Activated CD4-positive, alpha-beta T cell treated with anti-CD3 and anti-CD28 coated beads, Interleukin-2, amount 10 ng/mL, durations not matched to agents 24 days and 14 days (primary cell): ENCODE data around the gene EFNB3. TPM values are rescaled to one million over a fixed set of nuclear protein-coding genes. Genes with fewer than 3 reads are reported as not detected.
A peak's percentile ranks its signal among the peaks of the same experiment; 100 is the strongest.

ENCODE experiments used
- DNase-seq: peaks from one replicate; pipeline ENCODE4 v3.0.0; 2022
- H3K27ac Mint-ChIP-seq: one replicate; pipeline ENCODE4 v1.8.0; 2022; ENCODE audit warnings: mild to moderate bottlenecking, mixed read lengths
- H3K27me3 Mint-ChIP-seq: one replicate; pipeline ENCODE4 v1.8.0; 2022; ENCODE audit warnings: mixed read lengths
- H3K36me3 Mint-ChIP-seq: one replicate; pipeline ENCODE4 v1.8.0; 2022; ENCODE audit warnings: low read depth, mild to moderate bottlenecking, mixed read lengths
- H3K4me1 Mint-ChIP-seq: one replicate; pipeline ENCODE4 v1.8.0; 2021; ENCODE audit warnings: mixed read lengths
- H3K4me3 Mint-ChIP-seq: one replicate; pipeline ENCODE4 v1.8.0; 2022; ENCODE audit warnings: mild to moderate bottlenecking, moderate library complexity, mixed read lengths
- H3K9me3 Mint-ChIP-seq: one replicate; pipeline ENCODE4 v1.8.0; 2021; ENCODE audit warnings: mixed read lengths
- intact Hi-C: fragments of 100-400 bp; cut with micrococcal nuclease; formaldehyde crosslinking; loops from one replicate; pipeline ENCODE4 v1.15.1; 2023
- total RNA-seq: library from RNA; stranded (reverse); gene quantifications from 2 replicates; pipeline ENCODE4 v1.2.3, GENCODE V29; 2022

The EFNB3 gene
- total RNA-seq, 1 donor from 2014 or later = not detected

DNA sequence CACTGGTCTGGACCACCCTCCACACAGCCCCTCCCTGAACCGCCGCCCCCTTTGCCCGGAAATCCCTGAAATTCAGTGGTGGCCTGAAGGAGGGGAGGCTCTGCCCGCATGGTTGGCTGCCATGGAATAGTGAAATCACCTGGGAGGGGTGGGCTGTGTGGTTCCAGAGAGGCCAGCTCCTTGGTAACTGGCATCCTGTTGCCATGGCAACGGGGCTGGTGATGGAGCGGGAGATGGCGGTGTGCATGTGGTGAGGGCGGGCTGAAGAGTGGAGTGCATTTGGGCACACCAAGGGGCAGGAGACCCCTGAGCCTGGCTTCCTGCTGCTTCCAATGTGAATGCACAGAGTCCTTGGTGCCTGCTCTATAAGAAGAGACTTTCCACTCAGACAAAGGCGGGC, 2.4 kb downstream of the EFNB3 start:
- H3K27me3 Mint-ChIP-seq = peaks cover 50% of the 10 kb centered on the region
- peaks cover 27% of the 10 kb centered on the region for H3K4me1 Mint-ChIP-seq
- no peak for DNase-seq
- H3K9me3 Mint-ChIP-seq = no peaks in the 10 kb centered on the region
- intact Hi-C loops = no loop called here
- no peak overlapping the region for H3K4me3 Mint-ChIP-seq
- peaks cover 9% of the 10 kb centered on the region for H3K36me3 Mint-ChIP-seq
- no peak overlapping the region for H3K27ac Mint-ChIP-seq

DNA sequence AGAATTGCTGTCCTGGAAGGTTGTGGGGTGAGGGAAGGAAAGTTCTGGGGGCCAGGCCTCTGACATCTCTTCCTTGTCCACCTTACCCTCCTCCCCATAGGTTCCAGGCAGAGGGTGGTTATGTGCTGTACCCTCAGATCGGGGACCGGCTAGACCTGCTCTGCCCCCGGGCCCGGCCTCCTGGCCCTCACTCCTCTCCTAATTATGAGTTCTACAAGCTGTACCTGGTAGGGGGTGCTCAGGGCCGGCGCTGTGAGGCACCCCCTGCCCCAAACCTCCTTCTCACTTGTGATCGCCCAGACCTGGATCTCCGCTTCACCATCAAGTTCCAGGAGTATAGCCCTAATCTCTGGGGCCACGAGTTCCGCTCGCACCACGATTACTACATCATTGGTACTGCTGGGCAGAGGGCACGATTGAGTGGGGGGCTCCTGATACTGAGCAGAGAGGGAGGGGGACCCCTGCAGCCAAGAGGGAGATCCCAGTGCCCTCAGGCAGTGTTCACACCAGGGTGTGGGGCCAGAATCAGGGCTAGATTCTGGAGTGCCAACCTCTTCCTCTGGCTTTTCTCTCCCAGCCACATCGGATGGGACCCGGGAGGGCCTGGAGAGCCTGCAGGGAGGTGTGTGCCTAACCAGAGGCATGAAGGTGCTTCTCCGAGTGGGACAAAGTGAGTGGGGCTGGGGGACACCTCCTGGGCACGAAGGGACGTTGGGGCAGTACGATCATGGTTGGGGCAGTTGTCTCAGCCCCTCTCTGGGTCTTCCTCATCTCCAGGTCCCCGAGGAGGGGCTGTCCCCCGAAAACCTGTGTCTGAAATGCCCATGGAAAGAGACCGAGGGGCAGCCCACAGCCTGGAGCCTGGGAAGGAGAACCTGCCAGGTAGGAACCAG, 3.1 kb downstream of the EFNB3 start:
- DNase-seq = no peak
- Mint-ChIP-seq H3K36me3 (peaks cover 7% of the 10 kb centered on the region), H3K4me3 (no peak overlapping the region), H3K27ac (no peak overlapping the region), H3K9me3 (no peaks in the 10 kb centered on the region), H3K27me3 (peaks cover 55% of the 10 kb centered on the region), H3K4me1 (peaks cover 28% of the 10 kb centered on the region)
- intact Hi-C loops = no loop called here

- intact Hi-C loops = no loop called here
- Mint-ChIP-seq H3K9me3 (no peaks in the 10 kb centered on the region), H3K27ac (no peak overlapping the region), H3K27me3 (peaks cover 55% of the 10 kb centered on the region), H3K4me1 (peaks cover 30% of the 10 kb centered on the region), H3K4me3 (no peak overlapping the region), H3K36me3 (peaks cover 2% of the 10 kb centered on the region)
- DNase-seq = no peak
Measured at GRCh38 chr17:7709031-7709430, 4.0 kb downstream of the EFNB3 start.

DNA sequence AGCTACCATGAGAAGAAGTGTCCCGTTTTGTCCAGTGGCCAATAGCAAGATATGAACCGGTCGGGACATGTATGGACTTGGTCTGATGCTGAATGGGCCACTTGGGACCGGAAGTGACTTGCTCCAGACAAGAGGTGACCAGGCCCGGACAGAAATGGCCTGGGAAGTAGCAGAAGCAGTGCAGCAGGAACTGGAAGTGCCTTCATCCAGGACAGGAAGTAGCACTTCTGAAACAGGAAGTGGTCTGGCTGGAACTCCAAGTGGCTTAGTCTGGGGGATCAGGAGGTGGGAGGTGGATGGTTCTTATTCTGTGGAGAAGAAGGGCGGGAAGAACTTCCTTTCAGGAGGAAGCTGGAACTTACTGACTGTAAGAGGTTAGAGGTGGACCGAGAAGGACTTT, 5.3 kb downstream of the EFNB3 start:
- intact Hi-C loops = no loop called here
- Mint-ChIP-seq H3K36me3 (peaks cover 2% of the 10 kb centered on the region), H3K27me3 (peaks cover 54% of the 10 kb centered on the region), H3K27ac (no peak overlapping the region), H3K4me1 (peaks cover 24% of the 10 kb centered on the region), H3K9me3 (no peaks in the 10 kb centered on the region), H3K4me3 (no peak overlapping the region)
- no peak for DNase-seq

DNA sequence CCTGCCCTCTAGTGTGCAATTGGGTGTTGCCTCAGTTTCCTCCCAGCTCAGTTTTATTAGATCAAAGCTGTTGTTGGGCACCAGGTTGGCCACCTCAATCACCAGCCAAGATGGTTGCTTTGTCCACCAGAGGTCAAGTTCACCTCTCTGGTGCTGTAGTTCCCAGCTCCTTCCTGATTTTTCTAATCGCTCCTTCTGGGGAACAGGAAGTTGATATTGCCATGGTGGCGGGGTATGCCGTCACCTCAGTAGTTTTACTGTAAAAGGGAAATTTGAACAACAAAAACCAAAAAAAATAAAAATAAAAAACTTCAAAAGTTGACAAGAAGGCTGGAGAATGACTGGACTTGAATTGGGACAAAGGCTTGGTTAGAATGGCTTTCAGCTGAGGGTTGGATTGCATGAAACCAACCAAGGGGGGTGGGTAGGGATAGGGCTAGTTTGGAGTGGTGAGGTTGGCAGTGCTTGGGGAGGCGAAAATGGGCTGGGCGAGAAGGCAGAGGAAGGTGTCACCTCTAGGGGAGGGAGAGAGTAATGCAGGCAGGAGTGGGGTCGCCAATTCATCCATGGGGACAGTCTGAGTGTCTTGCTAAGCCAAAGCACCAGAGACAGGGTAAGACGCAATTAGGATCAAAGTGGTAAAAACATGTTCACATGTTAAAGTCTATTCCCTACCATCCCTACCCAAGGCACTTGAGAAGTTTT, 6.2 kb downstream of the EFNB3 start:
- intact Hi-C loops = no loop called here
- Mint-ChIP-seq H3K4me3 (no peak overlapping the region), H3K36me3 (no peaks in the 10 kb centered on the region), H3K27me3 (peaks cover 56% of the 10 kb centered on the region), H3K27ac (no peak overlapping the region), H3K9me3 (no peaks in the 10 kb centered on the region), H3K4me1 (peaks cover 20% of the 10 kb centered on the region)
- DNase-seq = no peak

DNA sequence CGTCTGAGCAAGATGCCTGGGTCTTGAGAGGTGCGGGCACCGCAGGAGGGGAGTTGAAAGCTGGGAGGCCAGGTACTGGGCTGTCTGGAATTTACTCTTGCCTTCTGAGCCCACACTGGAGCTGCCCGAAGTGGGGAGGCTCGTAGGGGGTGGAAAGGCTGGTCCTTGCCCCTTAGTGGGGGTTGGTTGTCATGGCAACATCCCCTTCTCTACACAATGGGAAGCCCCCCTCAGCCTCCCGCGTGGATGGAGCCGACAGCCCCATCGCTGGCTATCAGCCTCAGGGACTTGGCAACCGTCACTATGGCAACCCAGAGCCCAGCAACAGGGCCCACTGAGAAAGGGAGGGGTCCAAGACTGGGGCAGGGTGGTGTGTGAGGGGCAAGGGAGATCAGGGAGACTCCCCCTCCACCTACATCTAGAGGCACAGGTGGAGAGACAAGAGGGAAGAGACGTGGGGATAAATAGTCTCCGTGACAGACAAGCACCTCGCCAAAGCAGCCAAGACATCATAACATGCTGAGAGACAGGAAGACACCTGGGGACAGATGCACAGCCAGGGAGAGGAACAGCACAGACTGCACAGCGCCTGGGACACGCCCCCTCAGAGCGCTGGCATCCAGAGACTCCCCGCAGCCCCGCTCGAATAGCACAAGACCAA, 7.2 kb downstream of the EFNB3 start:
- peaks cover 55% of the 10 kb centered on the region for H3K27me3 Mint-ChIP-seq

GRCh38 chr17:7713782-7714181, 8.8 kb downstream of the EFNB3 start:
- H3K9me3 Mint-ChIP-seq = no peaks in the 10 kb centered on the region
- H3K27me3 Mint-ChIP-seq = peaks cover 61% of the 10 kb centered on the region
- H3K4me1 Mint-ChIP-seq = peaks cover 39% of the 10 kb centered on the region
- no peak overlapping the region for H3K4me3 Mint-ChIP-seq
- intact Hi-C loops = no loop called here
- DNase-seq = no peak
- H3K36me3 Mint-ChIP-seq = no peaks in the 10 kb centered on the region
- H3K27ac Mint-ChIP-seq = no peak overlapping the region

More for the DNA sequence above, 7.2 kb downstream of the EFNB3 start:
- no peak for DNase-seq
- intact Hi-C loops = no loop called here
- Mint-ChIP-seq H3K4me1 (peaks cover 26% of the 10 kb centered on the region), H3K4me3 (no peak overlapping the region), H3K9me3 (no peaks in the 10 kb centered on the region), H3K27ac (no peak overlapping the region), H3K36me3 (no peaks in the 10 kb centered on the region)

DNA sequence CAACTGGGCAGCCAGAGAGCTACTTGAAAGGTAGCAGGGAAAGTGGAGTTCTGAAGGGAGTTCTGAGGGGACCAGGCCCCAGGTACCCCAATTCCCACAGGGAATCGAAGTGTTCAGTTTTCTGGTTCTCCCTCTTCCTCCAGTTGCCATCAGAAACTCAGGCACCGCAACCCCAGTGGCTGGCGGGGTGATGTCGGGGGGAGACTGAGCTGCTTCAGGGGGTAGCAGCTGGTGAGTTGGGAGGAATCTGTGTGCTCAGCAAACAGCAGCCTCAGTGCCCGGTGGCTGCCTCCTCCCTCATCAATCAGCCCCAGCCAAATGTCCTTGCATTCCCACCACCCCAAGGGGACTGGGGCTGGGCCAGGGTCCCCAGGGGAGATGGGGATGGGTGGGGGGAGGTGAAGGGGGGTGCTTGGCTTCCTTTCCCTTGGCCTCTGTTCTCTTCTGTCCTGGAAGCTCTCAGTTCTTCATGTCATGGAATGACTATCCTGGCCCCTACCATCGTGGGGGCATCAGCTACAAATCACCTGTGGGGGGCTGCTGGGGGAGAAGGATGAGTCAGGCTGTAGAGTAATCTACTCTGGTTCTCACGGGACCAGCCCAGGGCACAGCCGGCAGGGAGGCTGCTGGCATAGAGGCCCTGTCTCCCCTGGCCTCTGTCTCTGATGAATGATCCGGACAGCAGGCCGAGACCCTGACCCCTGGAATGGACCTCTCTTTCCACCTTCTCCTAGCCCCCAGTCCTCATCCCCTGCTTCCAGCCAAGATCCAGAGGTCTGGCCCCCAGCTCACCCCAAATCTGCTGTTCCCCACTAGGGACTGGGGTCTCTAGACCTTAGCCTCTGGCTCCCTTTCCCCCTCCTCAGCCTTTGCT, 10.0 kb downstream of the EFNB3 start:
- no peak overlapping the region for H3K27ac Mint-ChIP-seq
- no peaks in the 10 kb centered on the region for H3K9me3 Mint-ChIP-seq
- no peak overlapping the region for H3K4me3 Mint-ChIP-seq
- DNase-seq = no peak
- peaks cover 38% of the 10 kb centered on the region for H3K4me1 Mint-ChIP-seq
- no peaks in the 10 kb centered on the region for H3K36me3 Mint-ChIP-seq
- intact Hi-C loops = no loop called here
- peaks cover 70% of the 10 kb centered on the region for H3K27me3 Mint-ChIP-seq

- H3K27ac Mint-ChIP-seq = no peak overlapping the region
- H3K27me3 Mint-ChIP-seq = peaks cover 75% of the 10 kb centered on the region
- H3K36me3 Mint-ChIP-seq = no peaks in the 10 kb centered on the region
- intact Hi-C loops = no loop called here
- peak overlapping the region; percentile 83 for H3K4me3 Mint-ChIP-seq
- no peaks in the 10 kb centered on the region for H3K9me3 Mint-ChIP-seq
- H3K4me1 Mint-ChIP-seq = peaks cover 31% of the 10 kb centered on the region
- no peak for DNase-seq
Measured at GRCh38 chr17:7715936-7716886, 11.2 kb downstream of the EFNB3 start.

GRCh38 chr17:7716901-7717755, 12.1 kb downstream of the EFNB3 start, which contains the start of gene DNAH2:
DNAH2 (plus strand) TSS chr17:7717744; CDS start chr17:7719735, 1,991 bp downstream.
- H3K9me3 Mint-ChIP-seq = no peaks in the 10 kb centered on the region
- no peak within 1 kb of the TSS for H3K27ac Mint-ChIP-seq
- intact Hi-C loops = loop anchor here (1.0 kb wide), 1 partner anchor 29 kb away; the partner anchor contains the start of gene WRAP53
- peak within 1 kb of the TSS; percentile 83 for H3K4me3 Mint-ChIP-seq
- peaks cover 76% of the 10 kb centered on the region for H3K27me3 Mint-ChIP-seq
- H3K4me1 Mint-ChIP-seq = peaks cover 28% of the 10 kb centered on the region
- peak; percentile 85 for DNase-seq
- no peaks in the 10 kb centered on the region for H3K36me3 Mint-ChIP-seq

DNA sequence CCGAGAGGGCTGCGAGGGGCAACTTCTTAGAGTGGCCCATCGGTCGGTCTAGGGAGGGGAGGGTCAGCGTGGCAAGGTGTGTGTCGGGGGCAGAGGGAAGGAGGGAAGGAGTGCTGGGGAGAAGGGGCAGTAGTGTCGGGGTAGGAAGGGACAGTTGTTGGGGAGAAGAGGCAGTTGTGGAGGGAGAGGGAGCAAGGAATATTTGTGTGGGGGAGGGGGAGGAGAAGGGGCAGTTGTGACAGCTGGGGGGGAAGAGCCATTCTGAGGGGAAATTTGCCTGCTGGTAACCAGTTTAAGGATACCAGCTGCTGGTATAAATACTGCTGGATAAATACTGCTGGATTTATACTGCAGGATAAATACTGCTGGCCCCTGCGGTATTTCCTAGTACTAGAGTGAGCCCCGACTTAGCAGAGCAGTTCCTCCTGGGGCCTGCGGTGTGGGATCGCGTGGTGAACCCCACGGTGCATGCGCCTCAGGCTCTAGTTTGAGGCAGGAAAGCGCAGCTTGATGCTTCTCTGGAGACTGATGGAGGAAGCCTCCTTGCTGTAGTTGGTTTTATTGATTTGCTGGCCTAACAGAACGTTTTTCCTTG, 12.9 kb downstream of the EFNB3 start:
- H3K27ac Mint-ChIP-seq = no peak overlapping the region
- intact Hi-C loops = loop anchor here (1.0 kb wide), 1 partner anchor 30 kb away; the partner anchor contains the start of gene WRAP53
- H3K4me1 Mint-ChIP-seq = peaks cover 26% of the 10 kb centered on the region
- peak overlapping the region; percentile 83 for H3K4me3 Mint-ChIP-seq
- H3K36me3 Mint-ChIP-seq = no peaks in the 10 kb centered on the region
- peak; percentile 87 for DNase-seq
- H3K27me3 Mint-ChIP-seq = peaks cover 74% of the 10 kb centered on the region
- no peaks in the 10 kb centered on the region for H3K9me3 Mint-ChIP-seq
